Upper lobe of right lung (tissue), 1 donor: ENCODE data around the gene SPTLC3. TPM values are rescaled to one million over a fixed set of nuclear protein-coding genes. Genes with fewer than 3 reads are reported as not detected.

Source experiments
- ATAC-seq: fragments of 200-7000 bp; cut with Tn5 transposase; one replicate; pipeline ENCODE4 v1.9.1; 2020; ENCODE audit warnings: mild to moderate bottlenecking, moderate library complexity
- DNase-seq: peaks from one replicate; pipeline ENCODE4 v3.0.0-alpha.2; 2020
- H3K27ac ChIP-seq: fragments of 200-600 bp; one replicate; pipeline ENCODE4 v1.8.0; 2022
- H3K27me3 ChIP-seq: fragments of 200-600 bp; one replicate; pipeline ENCODE4 v1.8.0; 2022; ENCODE audit warnings: mild to moderate bottlenecking
- H3K36me3 ChIP-seq: fragments of 200-600 bp; one replicate; pipeline ENCODE4 v1.8.0; 2022
- H3K4me1 ChIP-seq: fragments of 200-600 bp; one replicate; pipeline ENCODE4 v1.8.0; 2022
- H3K4me3 ChIP-seq: fragments of 200-600 bp; one replicate; pipeline ENCODE4 v1.8.0; 2022; ENCODE audit warnings: mild to moderate bottlenecking
- H3K9me3 ChIP-seq: fragments of 200-600 bp; one replicate; pipeline ENCODE4 v1.8.0; 2022
- CTCF ChIP-seq: fragments of 200-600 bp; IDR thresholded peaks from one replicate; pipeline ENCODE4 v1.8.0; 2022; ENCODE audit warnings: antibody characterized with exemption
- intact Hi-C: fragments of 100-400 bp; cut with DNase I; formaldehyde crosslinking; loops from one replicate; pipeline ENCODE4 v1.11.0; 2022
- total RNA-seq: library from RNA; stranded (reverse); fragmentation: NEBNext Ultra II Directional; extraction: Animal tissue kit (Norgen Biotek cat#: 25700); gene quantifications from one replicate; pipeline ENCODE4 v1.2.1, GENCODE V29; 2021
- donor health status: DM: no; HTN: yes; CAD: no; lungs with severe emphysema.

The SPTLC3 gene
- total RNA-seq, 1 donor from 2014 or later = 35.3 TPM

GRCh38 chr20:13035399-13036152 is 26.8 kb downstream of the SPTLC3 start:
- Histone ChIP-seq H3K36me3 (no peaks in the 10 kb centered on the region), H3K4me1 (no peaks in the 10 kb centered on the region), H3K27me3 (no peaks in the 10 kb centered on the region), H3K4me3 (no peak overlapping the region), H3K27ac (no peak overlapping the region), H3K9me3 (no peaks in the 10 kb centered on the region)
- ATAC-seq (no peak), DNase-seq (no peak)
- TF ChIP-seq CTCF = no peak
- intact Hi-C loops = no loop called here

GRCh38 chr20:13037727-13038126 is 29.0 kb downstream of the SPTLC3 start:
- no peaks in the 10 kb centered on the region for H3K36me3 ChIP-seq
- H3K27ac ChIP-seq = no peak overlapping the region
- DNase-seq (no peak), ATAC-seq (no peak)
- H3K27me3 ChIP-seq = no peaks in the 10 kb centered on the region
- intact Hi-C loops = no loop called here
- no peak for TF ChIP-seq CTCF
- no peaks in the 10 kb centered on the region for H3K4me1 ChIP-seq
- no peak overlapping the region for H3K4me3 ChIP-seq
- no peaks in the 10 kb centered on the region for H3K9me3 ChIP-seq

GRCh38 chr20:13041574-13042457 is 33.0 kb downstream of the SPTLC3 start:
- Histone ChIP-seq H3K4me3 (no peak overlapping the region), H3K4me1 (no peaks in the 10 kb centered on the region), H3K27ac (no peak overlapping the region), H3K27me3 (no peaks in the 10 kb centered on the region), H3K9me3 (no peaks in the 10 kb centered on the region), H3K36me3 (no peaks in the 10 kb centered on the region)
- no peak for TF ChIP-seq CTCF
- intact Hi-C loops = no loop called here
- ATAC-seq = no peak
- no peak for DNase-seq

- H3K4me3 ChIP-seq = no peak overlapping the region
- ATAC-seq (no peak), DNase-seq (no peak)
- no peak for TF ChIP-seq CTCF
- intact Hi-C loops = no loop called here
- no peaks in the 10 kb centered on the region for H3K4me1 ChIP-seq
- no peak overlapping the region for H3K27ac ChIP-seq
- no peaks in the 10 kb centered on the region for H3K36me3 ChIP-seq
- H3K27me3 ChIP-seq = no peaks in the 10 kb centered on the region
- H3K9me3 ChIP-seq = no peaks in the 10 kb centered on the region
Measured at GRCh38 chr20:13042458-13042794, 33.7 kb downstream of the SPTLC3 start.

GRCh38 chr20:13046409-13046808 is 37.6 kb downstream of the SPTLC3 start:
- Histone ChIP-seq H3K9me3 (no peaks in the 10 kb centered on the region), H3K36me3 (no peaks in the 10 kb centered on the region), H3K27me3 (no peaks in the 10 kb centered on the region), H3K4me1 (no peaks in the 10 kb centered on the region), H3K27ac (no peak overlapping the region), H3K4me3 (no peak overlapping the region)
- no peak for DNase-seq
- intact Hi-C loops = no loop called here
- ATAC-seq = no peak
- no peak for TF ChIP-seq CTCF
